ENCODE results near the gene TMPRSS4.

GRCh38 chr11:118124929-118125535 is 48.2 kb downstream of the TMPRSS4 start:
- TF ChIP-seq, protein P1, sequence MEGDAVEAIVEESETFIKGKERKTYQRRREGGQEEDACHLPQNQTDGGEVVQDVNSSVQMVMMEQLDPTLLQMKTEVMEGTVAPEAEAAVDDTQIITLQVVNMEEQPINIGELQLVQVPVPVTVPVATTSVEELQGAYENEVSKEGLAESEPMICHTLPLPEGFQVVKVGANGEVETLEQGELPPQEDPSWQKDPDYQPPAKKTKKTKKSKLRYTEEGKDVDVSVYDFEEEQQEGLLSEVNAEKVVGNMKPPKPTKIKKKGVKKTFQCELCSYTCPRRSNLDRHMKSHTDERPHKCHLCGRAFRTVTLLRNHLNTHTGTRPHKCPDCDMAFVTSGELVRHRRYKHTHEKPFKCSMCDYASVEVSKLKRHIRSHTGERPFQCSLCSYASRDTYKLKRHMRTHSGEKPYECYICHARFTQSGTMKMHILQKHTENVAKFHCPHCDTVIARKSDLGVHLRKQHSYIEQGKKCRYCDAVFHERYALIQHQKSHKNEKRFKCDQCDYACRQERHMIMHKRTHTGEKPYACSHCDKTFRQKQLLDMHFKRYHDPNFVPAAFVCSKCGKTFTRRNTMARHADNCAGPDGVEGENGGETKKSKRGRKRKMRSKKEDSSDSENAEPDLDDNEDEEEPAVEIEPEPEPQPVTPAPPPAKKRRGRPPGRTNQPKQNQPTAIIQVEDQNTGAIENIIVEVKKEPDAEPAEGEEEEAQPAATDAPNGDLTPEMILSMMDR (IDR thresholded peaks at IDR 0.05): no peak
- no peak for TF ChIP-seq POLR2A (IDR thresholded peaks at IDR 0.05)

Data from right lobe of liver (tissue), 4 donors.